Skeletal muscle satellite cell (primary cell): ENCODE results near the gene LAMA4. TPM values are rescaled to one million over a fixed set of nuclear protein-coding genes. Genes with fewer than 3 reads are reported as not detected.

Source experiments
- H3K27me3 ChIP-seq: 2 replicates; pipeline ENCODE4 v1.7.0; 2013; ENCODE audit warnings: low read length; ENCODE audit not compliant: control insufficient read depth, insufficient read depth
- H3K36me3 ChIP-seq: 2 replicates; pipeline ENCODE4 v1.7.0; 2013; ENCODE audit warnings: mild to moderate bottlenecking, control low read depth, low read length; ENCODE audit not compliant: insufficient read depth
- H3K4me1 ChIP-seq: 2 replicates; pipeline ENCODE4 v1.7.0; 2013; ENCODE audit warnings: low read length; ENCODE audit not compliant: control insufficient read depth, insufficient read depth
- H3K4me2 ChIP-seq: 2 replicates; pipeline ENCODE4 v1.7.0; 2013; ENCODE audit warnings: mild to moderate bottlenecking, low read length
- H3K4me3 ChIP-seq: 2 replicates; pipeline ENCODE4 v1.7.0; 2013; ENCODE audit warnings: low read length
- H3K9ac ChIP-seq: 2 replicates; pipeline ENCODE4 v1.7.0; 2013; ENCODE audit warnings: mild to moderate bottlenecking, low read depth, low read length, moderate library complexity
- H3K9me3 ChIP-seq: replicated peaks from 2 replicates; pipeline ENCODE4 v1.7.0; 2013; ENCODE audit warnings: mild to moderate bottlenecking, control low read depth, low read length
- total RNA-seq: library from RNA; depleted of rRNA; stranded (reverse); fragments of >200 nt; gene quantifications from 2 replicates; pipeline ENCODE4 v1.2.3, GENCODE V29; 2012; rRNA removed

Gene LAMA4, protein sequence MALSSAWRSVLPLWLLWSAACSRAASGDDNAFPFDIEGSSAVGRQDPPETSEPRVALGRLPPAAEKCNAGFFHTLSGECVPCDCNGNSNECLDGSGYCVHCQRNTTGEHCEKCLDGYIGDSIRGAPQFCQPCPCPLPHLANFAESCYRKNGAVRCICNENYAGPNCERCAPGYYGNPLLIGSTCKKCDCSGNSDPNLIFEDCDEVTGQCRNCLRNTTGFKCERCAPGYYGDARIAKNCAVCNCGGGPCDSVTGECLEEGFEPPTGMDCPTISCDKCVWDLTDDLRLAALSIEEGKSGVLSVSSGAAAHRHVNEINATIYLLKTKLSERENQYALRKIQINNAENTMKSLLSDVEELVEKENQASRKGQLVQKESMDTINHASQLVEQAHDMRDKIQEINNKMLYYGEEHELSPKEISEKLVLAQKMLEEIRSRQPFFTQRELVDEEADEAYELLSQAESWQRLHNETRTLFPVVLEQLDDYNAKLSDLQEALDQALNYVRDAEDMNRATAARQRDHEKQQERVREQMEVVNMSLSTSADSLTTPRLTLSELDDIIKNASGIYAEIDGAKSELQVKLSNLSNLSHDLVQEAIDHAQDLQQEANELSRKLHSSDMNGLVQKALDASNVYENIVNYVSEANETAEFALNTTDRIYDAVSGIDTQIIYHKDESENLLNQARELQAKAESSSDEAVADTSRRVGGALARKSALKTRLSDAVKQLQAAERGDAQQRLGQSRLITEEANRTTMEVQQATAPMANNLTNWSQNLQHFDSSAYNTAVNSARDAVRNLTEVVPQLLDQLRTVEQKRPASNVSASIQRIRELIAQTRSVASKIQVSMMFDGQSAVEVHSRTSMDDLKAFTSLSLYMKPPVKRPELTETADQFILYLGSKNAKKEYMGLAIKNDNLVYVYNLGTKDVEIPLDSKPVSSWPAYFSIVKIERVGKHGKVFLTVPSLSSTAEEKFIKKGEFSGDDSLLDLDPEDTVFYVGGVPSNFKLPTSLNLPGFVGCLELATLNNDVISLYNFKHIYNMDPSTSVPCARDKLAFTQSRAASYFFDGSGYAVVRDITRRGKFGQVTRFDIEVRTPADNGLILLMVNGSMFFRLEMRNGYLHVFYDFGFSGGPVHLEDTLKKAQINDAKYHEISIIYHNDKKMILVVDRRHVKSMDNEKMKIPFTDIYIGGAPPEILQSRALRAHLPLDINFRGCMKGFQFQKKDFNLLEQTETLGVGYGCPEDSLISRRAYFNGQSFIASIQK (N-terminal part only)
- total RNA-seq = 216 and 328 TPM in 2 replicates

DNA sequence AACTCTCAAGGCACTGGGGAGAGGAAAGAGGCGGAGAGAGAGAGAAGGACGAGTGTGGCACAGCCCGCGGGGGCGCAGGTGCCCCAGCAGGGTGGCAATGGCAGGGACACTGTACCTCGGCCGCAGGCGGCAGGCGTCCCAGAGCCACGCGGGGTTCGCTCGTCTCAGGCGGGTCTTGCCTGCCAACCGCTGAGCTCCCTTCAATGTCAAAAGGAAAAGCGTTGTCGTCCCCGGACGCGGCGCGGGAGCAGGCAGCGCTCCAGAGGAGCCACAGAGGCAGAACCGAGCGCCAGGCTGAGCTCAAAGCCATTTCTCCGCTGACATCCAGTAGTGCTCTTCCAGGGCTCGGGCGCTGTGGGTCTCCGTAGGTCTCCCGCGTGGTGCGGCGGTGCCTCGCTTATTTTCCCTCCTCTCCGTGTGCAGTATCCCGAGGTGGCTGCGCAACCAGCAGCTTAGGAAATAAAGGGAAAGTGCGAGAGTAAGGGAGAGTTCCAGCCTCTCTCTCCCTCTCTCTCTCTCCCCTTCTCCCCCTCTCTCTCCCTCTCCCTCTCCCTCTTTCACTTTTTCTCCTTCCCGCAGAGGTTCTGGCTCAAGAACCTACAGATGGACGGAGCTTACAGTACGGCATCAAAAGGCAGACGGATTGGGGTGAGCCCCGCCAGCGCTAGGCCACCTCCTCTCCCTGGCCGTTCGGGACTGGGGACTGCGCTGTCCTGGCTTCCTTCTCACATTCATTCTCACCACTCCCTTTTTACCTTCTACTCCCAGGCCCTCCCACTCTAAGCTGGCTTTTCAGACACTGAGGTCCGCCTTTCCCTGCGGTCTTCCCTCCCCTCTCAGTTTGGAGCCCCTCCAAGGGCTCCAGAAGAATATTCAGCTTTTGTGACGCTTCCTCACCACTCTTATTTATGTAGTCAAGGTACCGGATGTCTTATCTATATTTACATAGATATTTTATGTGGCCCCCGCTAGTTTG lies at the start of gene LAMA4:
LAMA4 (minus strand) TSS at position 727 of the 976 bp plus-strand sequence; CDS start at position 310, 417 bp downstream.
- H3K27me3 ChIP-seq = peaks cover 7% of the 10 kb centered on the region
- H3K4me3 ChIP-seq = peak within 1 kb of the TSS; percentile 76

GRCh38 chr6:112302142-112302705 lies 47.9 kb upstream of the LAMA4 start:
- Histone ChIP-seq H3K4me3 (no peak overlapping the region), H3K4me1 (peaks cover 41% of the 10 kb centered on the region), H3K9ac (no peak overlapping the region), H3K27me3 (no peaks in the 10 kb centered on the region), H3K4me2 (no peak overlapping the region), H3K9me3 (no peaks in the 10 kb centered on the region), H3K36me3 (no peaks in the 10 kb centered on the region)

More for the DNA sequence above, at the start of gene LAMA4:
- no peaks in the 10 kb centered on the region for H3K9me3 ChIP-seq
- peak within 1 kb of the TSS; percentile 70 for H3K9ac ChIP-seq
- H3K36me3 ChIP-seq = no peaks in the 10 kb centered on the region
- H3K4me2 ChIP-seq = peak within 1 kb of the TSS; percentile 94
- H3K4me1 ChIP-seq = peaks cover 8% of the 10 kb centered on the region

DNA sequence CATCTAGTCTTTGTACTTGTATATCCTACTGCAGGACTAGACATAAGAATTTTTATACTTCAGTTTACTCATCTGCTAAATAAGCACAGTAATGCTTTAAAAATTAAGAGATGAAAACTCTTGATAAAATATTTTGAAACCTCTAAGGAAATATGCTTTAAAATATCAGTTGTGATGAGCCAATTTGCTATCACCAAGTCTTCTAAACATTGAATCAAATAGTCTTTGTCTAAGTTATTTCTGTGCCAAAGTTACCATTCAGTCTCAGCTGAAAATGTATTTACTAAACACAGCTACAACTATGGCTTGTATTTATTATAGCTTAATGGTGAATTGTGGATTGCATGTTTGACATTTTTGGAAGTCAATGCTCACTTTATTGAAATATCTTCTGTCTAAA lies 46.5 kb upstream of the LAMA4 start:
- Histone ChIP-seq H3K9ac (no peak overlapping the region), H3K4me3 (no peak overlapping the region), H3K27me3 (no peaks in the 10 kb centered on the region), H3K4me2 (no peak overlapping the region), H3K36me3 (no peaks in the 10 kb centered on the region), H3K4me1 (peaks cover 42% of the 10 kb centered on the region), H3K9me3 (no peaks in the 10 kb centered on the region)

GRCh38 chr6:112298816-112299281 lies 44.5 kb upstream of the LAMA4 start:
- Histone ChIP-seq H3K9ac (peak overlapping the region; percentile 71), H3K4me2 (peak overlapping the region; percentile 75), H3K4me1 (peaks cover 40% of the 10 kb centered on the region), H3K9me3 (no peaks in the 10 kb centered on the region), H3K36me3 (no peaks in the 10 kb centered on the region), H3K4me3 (peak overlapping the region; percentile 54), H3K27me3 (no peaks in the 10 kb centered on the region)

- peak overlapping the region; percentile 29 for H3K4me3 ChIP-seq
- no peaks in the 10 kb centered on the region for H3K36me3 ChIP-seq
- H3K9me3 ChIP-seq = no peaks in the 10 kb centered on the region
- H3K4me1 ChIP-seq = peaks cover 40% of the 10 kb centered on the region
- H3K9ac ChIP-seq = peak overlapping the region; percentile 71
- peak overlapping the region; percentile 75 for H3K4me2 ChIP-seq
- no peaks in the 10 kb centered on the region for H3K27me3 ChIP-seq
These were observed 43.8 kb upstream of the LAMA4 start for GRCh38 chr6:112298021-112298745.

DNA sequence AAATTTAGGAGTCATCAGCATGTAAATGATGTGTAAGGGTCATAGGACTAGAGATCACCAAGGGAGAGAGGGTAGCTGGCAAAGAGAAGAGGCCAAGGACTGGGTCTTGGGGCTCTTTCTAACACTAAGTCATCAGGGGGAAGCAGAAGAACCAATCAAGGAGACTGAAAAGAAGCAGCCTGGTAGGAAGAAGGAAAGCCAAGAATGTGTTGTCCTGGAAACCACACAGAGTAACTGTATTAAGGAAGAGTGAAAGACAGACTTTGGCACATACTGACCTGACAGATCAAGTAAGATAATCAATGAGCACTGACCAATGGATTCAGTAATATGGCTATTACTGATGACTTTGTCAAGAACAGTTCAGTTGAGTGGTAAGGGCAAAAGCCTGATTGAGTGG lies 42.3 kb upstream of the LAMA4 start:
- Histone ChIP-seq H3K4me2 (no peak overlapping the region), H3K27me3 (no peaks in the 10 kb centered on the region), H3K4me1 (peaks cover 40% of the 10 kb centered on the region), H3K9ac (no peak overlapping the region), H3K36me3 (no peaks in the 10 kb centered on the region), H3K4me3 (no peak overlapping the region), H3K9me3 (no peaks in the 10 kb centered on the region)

- no peak overlapping the region for H3K4me3 ChIP-seq
- H3K27me3 ChIP-seq = no peaks in the 10 kb centered on the region
- H3K36me3 ChIP-seq = no peaks in the 10 kb centered on the region
- H3K4me1 ChIP-seq = peaks cover 37% of the 10 kb centered on the region
- H3K4me2 ChIP-seq = no peak overlapping the region
- no peaks in the 10 kb centered on the region for H3K9me3 ChIP-seq
- no peak overlapping the region for H3K9ac ChIP-seq
These were observed 41.8 kb upstream of the LAMA4 start for GRCh38 chr6:112296122-112296521.

- no peaks in the 10 kb centered on the region for H3K9me3 ChIP-seq
- H3K4me1 ChIP-seq = peaks cover 16% of the 10 kb centered on the region
- no peak overlapping the region for H3K9ac ChIP-seq
- H3K4me2 ChIP-seq = no peak overlapping the region
- no peak overlapping the region for H3K4me3 ChIP-seq
- H3K27me3 ChIP-seq = no peaks in the 10 kb centered on the region
- no peaks in the 10 kb centered on the region for H3K36me3 ChIP-seq
These were observed 36.9 kb upstream of the LAMA4 start for GRCh38 chr6:112291161-112291762.

DNA sequence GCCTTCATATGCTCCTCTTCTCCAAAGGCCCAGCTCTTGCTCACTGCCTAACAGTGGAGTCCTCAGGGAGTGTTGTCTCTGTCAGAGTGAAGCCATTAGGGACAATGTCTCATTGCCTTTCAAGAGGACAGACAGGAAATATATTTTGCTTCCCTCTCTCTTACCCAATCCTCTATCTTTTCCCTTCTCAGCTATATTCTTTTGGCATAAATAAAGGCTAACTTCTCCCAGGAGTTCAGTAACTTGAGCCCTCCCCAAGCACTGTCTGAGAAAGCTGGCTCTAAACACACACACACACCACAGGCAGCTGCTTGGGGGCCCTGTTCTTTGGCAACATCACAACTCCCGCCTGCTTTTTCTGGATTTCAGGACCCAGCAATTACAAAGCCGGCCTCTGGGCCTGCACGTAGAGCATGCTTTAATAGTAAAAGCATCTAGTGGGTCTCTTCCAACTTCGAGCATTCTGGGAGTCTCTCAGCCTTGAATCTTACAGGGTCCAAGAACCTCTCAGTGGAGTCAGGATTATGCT lies 34.7 kb upstream of the LAMA4 start:
- no peaks in the 10 kb centered on the region for H3K36me3 ChIP-seq
- no peaks in the 10 kb centered on the region for H3K27me3 ChIP-seq

More for the DNA sequence above, 34.7 kb upstream of the LAMA4 start:
- Histone ChIP-seq H3K9me3 (no peaks in the 10 kb centered on the region), H3K4me1 (peaks cover 12% of the 10 kb centered on the region), H3K9ac (no peak overlapping the region), H3K4me3 (no peak overlapping the region), H3K4me2 (no peak overlapping the region)
